Measurements from ENCODE around the gene ACTN4. TPM values are rescaled to one million over a fixed set of nuclear protein-coding genes. Genes with fewer than 3 reads are reported as not detected.

The ACTN4 gene
- total RNA-seq, 1 donor from 2014 or later, result 197 TPM

GRCh38 chr19:38673030-38673429 lies 25.6 kb downstream of the ACTN4 start:
- CTCF ChIA-PET, result no interaction called here
- Mint-ChIP-seq H3K27me3 (no peaks in the 10 kb centered on the region), H3K9me3 (no peaks in the 10 kb centered on the region), H3K36me3 (ENCODE audit: low read depth) (peaks cover 10% of the 10 kb centered on the region), H3K4me1 (peaks cover 79% of the 10 kb centered on the region), H3K27ac (no peak overlapping the region), H3K4me3 (no peak overlapping the region)
- DNase-seq (no peak), ATAC-seq (ENCODE audit: low read depth) (no peak)
- TF ChIP-seq, protein P1, sequence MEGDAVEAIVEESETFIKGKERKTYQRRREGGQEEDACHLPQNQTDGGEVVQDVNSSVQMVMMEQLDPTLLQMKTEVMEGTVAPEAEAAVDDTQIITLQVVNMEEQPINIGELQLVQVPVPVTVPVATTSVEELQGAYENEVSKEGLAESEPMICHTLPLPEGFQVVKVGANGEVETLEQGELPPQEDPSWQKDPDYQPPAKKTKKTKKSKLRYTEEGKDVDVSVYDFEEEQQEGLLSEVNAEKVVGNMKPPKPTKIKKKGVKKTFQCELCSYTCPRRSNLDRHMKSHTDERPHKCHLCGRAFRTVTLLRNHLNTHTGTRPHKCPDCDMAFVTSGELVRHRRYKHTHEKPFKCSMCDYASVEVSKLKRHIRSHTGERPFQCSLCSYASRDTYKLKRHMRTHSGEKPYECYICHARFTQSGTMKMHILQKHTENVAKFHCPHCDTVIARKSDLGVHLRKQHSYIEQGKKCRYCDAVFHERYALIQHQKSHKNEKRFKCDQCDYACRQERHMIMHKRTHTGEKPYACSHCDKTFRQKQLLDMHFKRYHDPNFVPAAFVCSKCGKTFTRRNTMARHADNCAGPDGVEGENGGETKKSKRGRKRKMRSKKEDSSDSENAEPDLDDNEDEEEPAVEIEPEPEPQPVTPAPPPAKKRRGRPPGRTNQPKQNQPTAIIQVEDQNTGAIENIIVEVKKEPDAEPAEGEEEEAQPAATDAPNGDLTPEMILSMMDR (IDR thresholded peaks at IDR 0.05), result no peak
- POLR2A ChIA-PET, result no interaction called here
- intact Hi-C loops (cut with micrococcal nuclease), result no loop called here

DNA sequence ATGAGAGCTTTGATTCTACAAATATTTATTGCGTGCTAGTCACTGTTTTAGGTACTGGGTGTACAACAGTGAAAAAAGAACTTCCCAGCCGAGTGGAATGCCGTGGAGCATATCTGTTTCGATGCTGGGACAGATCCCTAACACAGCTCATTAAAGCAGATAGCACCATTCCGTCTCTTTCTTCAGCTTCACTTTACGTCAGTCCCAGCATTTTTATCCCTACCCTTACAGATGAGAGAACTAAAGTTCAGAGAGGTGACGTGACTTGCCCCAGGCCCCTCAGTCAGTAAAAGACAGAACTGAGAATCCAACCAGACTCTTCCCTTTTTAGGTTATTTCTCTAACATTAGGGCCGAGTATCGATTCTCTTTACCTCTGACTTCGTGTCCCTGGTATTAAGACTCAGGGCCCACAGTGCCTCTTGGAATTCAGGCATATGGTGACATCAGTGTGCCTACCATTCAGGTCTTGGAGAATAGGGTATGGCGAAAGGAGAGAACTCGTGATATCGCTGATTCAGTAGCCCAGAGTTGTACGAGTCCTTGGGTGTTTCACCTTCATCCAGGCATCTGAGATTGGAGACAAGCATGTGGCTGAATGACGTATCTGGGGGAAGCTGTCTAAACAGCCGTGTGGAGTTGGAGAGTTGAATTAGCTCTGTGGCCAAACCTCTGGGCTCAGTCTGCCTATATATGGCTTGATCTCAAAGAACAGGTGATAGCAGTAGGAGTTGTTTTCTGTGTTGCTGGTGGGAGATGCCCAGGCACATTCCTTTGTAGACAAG lies 27.1 kb downstream of the ACTN4 start:
- peak overlapping the region; percentile 73 for H3K27ac Mint-ChIP-seq
- TF ChIP-seq, protein P1 (IDR thresholded peaks at IDR 0.05), result no peak
- peaks cover 10% of the 10 kb centered on the region for H3K36me3 Mint-ChIP-seq (ENCODE audit: low read depth)
- no peaks in the 10 kb centered on the region for H3K27me3 Mint-ChIP-seq
- H3K4me3 Mint-ChIP-seq, result peak overlapping the region; percentile 8
- H3K9me3 Mint-ChIP-seq, result no peaks in the 10 kb centered on the region
- DNase-seq (no peak), ATAC-seq (ENCODE audit: low read depth) (peak; percentile 34)
- H3K4me1 Mint-ChIP-seq, result peaks cover 78% of the 10 kb centered on the region
- intact Hi-C loops (cut with micrococcal nuclease), result no loop called here
- POLR2A ChIA-PET, result interaction anchor here (0.8 kb wide), 1 partner anchor 9 kb away, joined by 3 read pairs; no protein-coding TSS in a partner anchor
- CTCF ChIA-PET, result no interaction called here

DNA sequence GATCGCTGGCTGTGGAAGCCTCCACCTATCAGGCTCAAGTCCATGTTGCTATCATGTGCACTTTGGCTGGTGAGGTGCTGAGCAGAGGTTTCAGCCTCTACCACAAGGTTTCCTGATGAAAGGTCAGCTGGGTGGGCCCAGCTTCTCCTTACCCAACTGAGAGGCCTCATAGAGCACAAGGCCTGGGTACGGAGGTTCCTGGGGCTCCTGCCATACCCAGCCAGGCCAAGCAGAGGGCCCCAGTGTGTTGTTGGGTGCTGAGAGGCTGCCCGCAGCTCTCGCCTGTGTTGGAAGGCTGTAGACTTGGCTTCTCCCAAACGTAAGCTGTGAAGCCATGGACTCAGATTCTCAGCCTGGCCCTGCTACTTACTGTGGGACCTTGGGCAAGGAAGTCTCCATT lies 28.2 kb downstream of the ACTN4 start:
- no peak for DNase-seq
- Mint-ChIP-seq H3K4me1 (peaks cover 75% of the 10 kb centered on the region), H3K9me3 (no peaks in the 10 kb centered on the region), H3K36me3 (ENCODE audit: low read depth) (peaks cover 15% of the 10 kb centered on the region), H3K27me3 (no peaks in the 10 kb centered on the region), H3K4me3 (no peak overlapping the region), H3K27ac (no peak overlapping the region)
- TF ChIP-seq, protein P1 (IDR thresholded peaks at IDR 0.05), result no peak
- intact Hi-C loops (cut with micrococcal nuclease), result no loop called here
- ChIA-PET POLR2A (interaction anchor here (0.6 kb wide), 1 partner anchor 62 kb away, joined by 3 read pairs; no protein-coding TSS in a partner anchor), CTCF (interaction anchor here (0.6 kb wide), 1 partner anchor 129 kb away, joined by 3 read pairs; no protein-coding TSS in a partner anchor)
- no peak for ATAC-seq (ENCODE audit: low read depth)

DNA sequence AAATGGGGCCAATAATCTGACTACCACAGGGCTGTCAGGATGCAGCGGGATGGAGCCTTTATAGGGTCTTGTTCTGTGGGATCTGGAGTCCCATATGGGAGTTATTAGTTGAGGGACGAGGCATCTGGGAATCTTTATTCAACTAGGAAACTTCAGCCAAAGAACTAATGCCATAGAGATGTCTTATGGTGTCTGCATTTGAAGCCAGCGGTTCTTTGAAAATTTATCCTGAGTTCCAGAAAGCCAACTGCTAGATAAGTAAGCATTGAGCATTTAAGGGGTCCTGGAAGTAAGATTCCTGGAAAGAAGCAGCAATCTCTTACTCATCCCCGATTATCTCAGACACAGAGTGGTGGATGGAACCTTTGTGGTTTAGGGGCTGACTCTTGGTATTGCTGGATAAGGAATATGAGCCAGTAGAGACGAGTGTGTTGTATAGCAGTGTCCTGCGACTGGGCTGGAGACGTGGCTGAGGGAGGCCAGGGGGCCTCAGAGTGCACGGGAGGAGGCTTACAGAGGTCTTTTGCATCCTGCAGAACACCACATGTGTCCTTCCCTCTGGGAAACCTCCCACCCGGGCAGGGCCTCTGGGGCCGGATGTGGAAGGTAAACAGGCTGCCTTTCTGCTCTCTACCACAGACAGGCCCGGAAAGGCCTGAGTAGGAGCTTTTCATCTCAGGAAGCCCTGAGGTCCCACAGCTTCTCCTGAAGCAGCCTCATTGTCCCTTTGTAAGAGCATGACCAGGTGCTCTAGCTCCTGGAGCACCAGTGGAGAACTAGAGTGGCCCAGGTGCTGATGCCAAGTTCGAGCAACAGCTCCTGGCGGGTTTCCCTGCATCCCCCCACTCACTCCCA lies 28.8 kb downstream of the ACTN4 start:
- H3K4me3 Mint-ChIP-seq, result no peak overlapping the region
- H3K27me3 Mint-ChIP-seq, result no peaks in the 10 kb centered on the region
- TF ChIP-seq, protein P1 (IDR thresholded peaks at IDR 0.05), result no peak
- H3K4me1 Mint-ChIP-seq, result peaks cover 75% of the 10 kb centered on the region
- DNase-seq (no peak), ATAC-seq (ENCODE audit: low read depth) (no peak)
- POLR2A ChIA-PET, result no interaction called here
- H3K9me3 Mint-ChIP-seq, result no peaks in the 10 kb centered on the region
- H3K36me3 Mint-ChIP-seq (ENCODE audit: low read depth), result peaks cover 17% of the 10 kb centered on the region
- CTCF ChIA-PET, result no interaction called here
- intact Hi-C loops (cut with micrococcal nuclease), result no loop called here
- H3K27ac Mint-ChIP-seq, result peak overlapping the region; percentile 14
